GM12878 (cell line): ENCODE measurements around the gene MRM1.

Experiments
- ATF7 ChIP-seq: fragments of 450-650 bp; IDR thresholded peaks from 2 replicates; pipeline ENCODE4 v1.6.1; 2016; ENCODE audit warnings: low read depth, mild to moderate bottlenecking
- CREB1 ChIP-seq: IDR thresholded peaks from 2 replicates; pipeline ENCODE4 v1.6.1; 2012; ENCODE audit warnings: low read depth, mild to moderate bottlenecking, inconsistent platforms
- CTCF ChIP-seq, 3 experiments: IDR thresholded peaks in 2 of 3; conservative IDR thresholded peaks in 1 of 3; 2 replicates each; pipeline ENCODE4 v1.5.1; 2011; ENCODE audit warnings: low read depth in 3 of 3, low read length in 3 of 3, mild to moderate bottlenecking in 3 of 3, control low read depth in 2 of 3, moderate library complexity in 2 of 3, inconsistent platforms in 1 of 3, mixed read lengths in 1 of 3; ENCODE audit not compliant: control insufficient read depth in 2 of 3, insufficient read depth in 1 of 3; ENCODE audit errors: extremely low read depth in 1 of 3
- FOS ChIP-seq: IDR thresholded peaks from 3 replicates; pipeline ENCODE4 v1.6.1; 2011; ENCODE audit warnings: borderline replicate concordance; ENCODE audit not compliant: insufficient read length; ENCODE audit errors: extremely low read depth
- GABPA ChIP-seq: IDR thresholded peaks from 2 replicates; pipeline ENCODE4 v1.6.1; 2014; ENCODE audit warnings: antibody characterized with exemption, low read depth, mild to moderate bottlenecking, inconsistent platforms
- NRF1 ChIP-seq: conservative IDR thresholded peaks from 2 replicates; pipeline ENCODE4 v1.6.1; 2011; ENCODE audit warnings: mild to moderate bottlenecking, low read depth, low read length, improper control_type of control experiment
- RAD21 ChIP-seq: IDR thresholded peaks from 2 replicates; pipeline ENCODE4 v1.6.1; 2011; ENCODE audit warnings: mild to moderate bottlenecking, low read depth, low read length, moderate library complexity; ENCODE audit not compliant: insufficient read depth
- TCF7 ChIP-seq: IDR thresholded peaks from 2 replicates; pipeline ENCODE4 v1.6.1; 2014; ENCODE audit warnings: antibody characterized with exemption, borderline replicate concordance
- ZNF217 ChIP-seq: fragments of 450-650 bp; IDR thresholded peaks from 2 replicates; pipeline ENCODE4 v1.6.1; 2017; ENCODE audit warnings: antibody characterized with exemption, mild to moderate bottlenecking
- TF ChIP-seq, protein P1 (sequence below): IDR thresholded peaks from 2 replicates; pipeline ENCODE4 v1.6.1; 2012; ENCODE audit warnings: low read depth, low read length, improper control_type of control experiment

- no peak for TF ChIP-seq CTCF (IDR thresholded peaks at IDR 0.05 in 2 of 3, conservative IDR thresholded peaks at IDR 0.05 in 1 of 3; ENCODE audit: control insufficient read depth in 2 of 3, extremely low read depth in 1 of 3, insufficient read depth in 1 of 3, low read depth in 3 of 3, low read length in 3 of 3)
- no peak for TF ChIP-seq TCF7
- TF ChIP-seq, protein P1, sequence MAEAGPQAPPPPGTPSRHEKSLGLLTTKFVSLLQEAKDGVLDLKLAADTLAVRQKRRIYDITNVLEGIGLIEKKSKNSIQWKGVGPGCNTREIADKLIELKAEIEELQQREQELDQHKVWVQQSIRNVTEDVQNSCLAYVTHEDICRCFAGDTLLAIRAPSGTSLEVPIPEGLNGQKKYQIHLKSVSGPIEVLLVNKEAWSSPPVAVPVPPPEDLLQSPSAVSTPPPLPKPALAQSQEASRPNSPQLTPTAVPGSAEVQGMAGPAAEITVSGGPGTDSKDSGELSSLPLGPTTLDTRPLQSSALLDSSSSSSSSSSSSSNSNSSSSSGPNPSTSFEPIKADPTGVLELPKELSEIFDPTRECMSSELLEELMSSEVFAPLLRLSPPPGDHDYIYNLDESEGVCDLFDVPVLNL = no peak
- TF ChIP-seq ZNF217 = no peak
- TF ChIP-seq NRF1 = no peak
- TF ChIP-seq RAD21 = no peak
- no peak for TF ChIP-seq ATF7
- TF ChIP-seq CREB1 = no peak
- TF ChIP-seq GABPA = no peak
- TF ChIP-seq FOS = no peak
These were observed 40.0 kb downstream of the MRM1 start for GRCh38 chr17:36641331-36641876.
